GM23338 (cell line): Measurements from ENCODE around the gene UBAP1L. TPM values are rescaled to one million over a fixed set of nuclear protein-coding genes. Genes with fewer than 3 reads are reported as not detected.

Experiments
- ATAC-seq: fragments of 200-7000 bp; cut with Tn5 transposase; 3 replicates; pipeline ENCODE4 v1.9.1; 2020
- DNase-seq: peaks from one replicate; pipeline ENCODE4 v3.0.0-alpha.2; 2015; ENCODE audit warnings: low spot score
- H2AFZ ChIP-seq: fragments of 200-600 bp; sonication (generic); 2 replicates; pipeline ENCODE4 v1.8.0; 2016; ENCODE audit warnings: antibody characterized with exemption, mild to moderate bottlenecking, moderate library complexity
- H3F3A ChIP-seq: fragments of 200-600 bp; sonication (generic); replicated peaks from 2 replicates; pipeline ENCODE4 v1.8.0; 2017; ENCODE audit warnings: antibody characterized with exemption, mixed run types, low read depth
- H3K27ac ChIP-seq: fragments of 200-600 bp; sonication (generic); 2 replicates; pipeline ENCODE4 v1.6.1; 2016; ENCODE audit warnings: low read depth
- H3K27me3 ChIP-seq: fragments of 200-600 bp; sonication (generic); 2 replicates; pipeline ENCODE4 v1.8.0; 2016; ENCODE audit warnings: mild to moderate bottlenecking, mixed run types, moderate library complexity; ENCODE audit not compliant: insufficient read depth
- H3K36me3 ChIP-seq: fragments of 200-600 bp; sonication (generic); 2 replicates; pipeline ENCODE4 v1.8.0; 2016; ENCODE audit warnings: mild to moderate bottlenecking; ENCODE audit not compliant: insufficient read depth
- H3K4me1 ChIP-seq: fragments of 200-600 bp; sonication (generic); 2 replicates; pipeline ENCODE4 v1.8.0; 2016; ENCODE audit warnings: mild to moderate bottlenecking, moderate library complexity; ENCODE audit not compliant: insufficient read depth
- H3K4me2 ChIP-seq: fragments of 200-600 bp; sonication (generic); 2 replicates; pipeline ENCODE4 v1.7.1; 2017; ENCODE audit warnings: mixed run types
- H3K4me3 ChIP-seq: fragments of 200-600 bp; sonication (generic); 2 replicates; pipeline ENCODE4 v1.6.1; 2016; ENCODE audit warnings: mixed run types
- H3K79me2 ChIP-seq: fragments of 200-600 bp; sonication (generic); replicated peaks from 2 replicates; pipeline ENCODE4 v1.8.0; 2017; ENCODE audit warnings: mild to moderate bottlenecking; ENCODE audit not compliant: insufficient read depth
- H3K9me2 ChIP-seq: fragments of 200-600 bp; sonication (generic); 2 replicates; pipeline ENCODE4 v1.8.0; 2017; ENCODE audit not compliant: insufficient read depth
- H4K20me1 ChIP-seq: fragments of 200-600 bp; sonication (generic); replicated peaks from 2 replicates; pipeline ENCODE4 v1.8.0; 2017; ENCODE audit warnings: mild to moderate bottlenecking; ENCODE audit not compliant: insufficient read depth
- H3K27ac Mint-ChIP-seq: 2 replicates; pipeline ENCODE4 v1.8.0; 2020; ENCODE audit warnings: inconsistent platforms, mild to moderate bottlenecking, moderate library complexity, mixed read lengths
- H3K27me3 Mint-ChIP-seq: 3 replicates; pipeline ENCODE4 v1.8.0; 2022; ENCODE audit warnings: low read depth, mild to moderate bottlenecking, moderate library complexity, mixed read lengths, inconsistent platforms; ENCODE audit not compliant: insufficient read depth, poor library complexity
- H3K36me3 Mint-ChIP-seq: 3 replicates; pipeline ENCODE4 v1.8.0; 2021; ENCODE audit warnings: low read depth, mild to moderate bottlenecking, inconsistent platforms, moderate library complexity, mixed read lengths
- H3K4me1 Mint-ChIP-seq: 3 replicates; pipeline ENCODE4 v1.8.0; 2020; ENCODE audit warnings: mild to moderate bottlenecking, inconsistent platforms, mixed read lengths
- H3K4me3 Mint-ChIP-seq: 3 replicates; pipeline ENCODE4 v1.8.0; 2021; ENCODE audit warnings: moderate library complexity, mild to moderate bottlenecking, inconsistent platforms, mixed read lengths
- H3K9me3 Mint-ChIP-seq: 3 replicates; pipeline ENCODE4 v1.8.0; 2020; ENCODE audit warnings: moderate library complexity, mild to moderate bottlenecking, inconsistent platforms, mixed read lengths
- CREB1 ChIP-seq: fragments of 250-450 bp; sonication (Bioruptor Pico); IDR thresholded peaks from 2 replicates; pipeline ENCODE4 v1.5.0; 2020; ENCODE audit warnings: low read depth, mild to moderate bottlenecking, moderate library complexity
- EZH2 ChIP-seq: fragments of 200-600 bp; sonication (generic); IDR thresholded peaks from one replicate; pipeline ENCODE4 v1.8.0; 2017; ENCODE audit warnings: antibody characterized with exemption, mild to moderate bottlenecking, low read depth; ENCODE audit not compliant: unreplicated experiment
- EZH2phosphoT487 ChIP-seq: fragments of 200-600 bp; sonication (generic); IDR thresholded peaks from one replicate; pipeline ENCODE4 v1.8.1; 2018; ENCODE audit warnings: antibody characterized with exemption; ENCODE audit not compliant: unreplicated experiment
- JUNB ChIP-seq: IDR thresholded peaks from one replicate; pipeline ENCODE4 v1.6.1; 2016; ENCODE audit warnings: antibody characterized with exemption; ENCODE audit not compliant: unreplicated experiment
- NANOG ChIP-seq: IDR thresholded peaks from 2 replicates; pipeline ENCODE4 v1.6.1; 2016; ENCODE audit warnings: antibody characterized with exemption, borderline replicate concordance
- POLR2AphosphoS5 ChIP-seq: IDR thresholded peaks from 2 replicates; pipeline ENCODE4 v1.6.1; 2016; ENCODE audit warnings: antibody characterized with exemption, low read depth
- STAT1 ChIP-seq: IDR thresholded peaks from one replicate; pipeline ENCODE4 v1.6.1; 2016; ENCODE audit warnings: antibody characterized with exemption; ENCODE audit not compliant: unreplicated experiment
- ZNF114 ChIP-seq: fragments of 250-450 bp; sonication (Bioruptor Pico); IDR thresholded peaks from 2 replicates; pipeline ENCODE4 v1.5.0; 2020; ENCODE audit warnings: mild to moderate bottlenecking, moderate library complexity
- ZNF331 ChIP-seq: fragments of 250-450 bp; sonication (Bioruptor Pico); IDR thresholded peaks from 2 replicates; pipeline ENCODE4 v1.5.0; 2020; ENCODE audit warnings: low read depth, mild to moderate bottlenecking, moderate library complexity
- polyA plus RNA-seq: library from polyadenylated mRNA; unstranded; fragments of >200 nt; fragmentation: Nextera tagmentation; extraction: Ambion mirVana; gene quantifications from 2 replicates; pipeline ENCODE4 v1.2.1, GENCODE V29; 2016
- total RNA-seq: library from RNA; depleted of rRNA; stranded (reverse); fragments of >200 nt; shearing (Covaris generic); gene quantifications from 2 replicates; pipeline ENCODE4 v1.2.3, GENCODE V29; 2014
- TF ChIP-seq, protein P1 (sequence below): IDR thresholded peaks from 2 replicates; pipeline ENCODE4 v1.6.1; 2016; ENCODE audit warnings: antibody characterized with exemption
- TF ChIP-seq, protein P2 (sequence below): fragments of 250-450 bp; sonication (Bioruptor Pico); IDR thresholded peaks from 2 replicates; pipeline ENCODE4 v1.5.0; 2020; ENCODE audit warnings: mild to moderate bottlenecking, moderate library complexity
- TF ChIP-seq, protein P3 (sequence below): IDR thresholded peaks from one replicate; pipeline ENCODE4 v1.6.1; 2018; ENCODE audit warnings: antibody characterized with exemption; ENCODE audit not compliant: unreplicated experiment
- TF ChIP-seq, protein P4 (sequence below), 2 experiments: fragments of 200-600 bp in 1 of 2; sonication (generic) in 1 of 2; conservative IDR thresholded peaks; 2 replicates each; pipeline versions ENCODE4 v1.5.1 to v1.6.1; 2016 to 2017; ENCODE audit warnings: antibody characterized with exemption in 2 of 2, low read depth in 2 of 2, mild to moderate bottlenecking in 2 of 2, moderate library complexity in 1 of 2

The UBAP1L gene
- total and polyA plus RNA-seq, 2 experiments from 2014 or later: 0.53 to 1.5 TPM

DNA sequence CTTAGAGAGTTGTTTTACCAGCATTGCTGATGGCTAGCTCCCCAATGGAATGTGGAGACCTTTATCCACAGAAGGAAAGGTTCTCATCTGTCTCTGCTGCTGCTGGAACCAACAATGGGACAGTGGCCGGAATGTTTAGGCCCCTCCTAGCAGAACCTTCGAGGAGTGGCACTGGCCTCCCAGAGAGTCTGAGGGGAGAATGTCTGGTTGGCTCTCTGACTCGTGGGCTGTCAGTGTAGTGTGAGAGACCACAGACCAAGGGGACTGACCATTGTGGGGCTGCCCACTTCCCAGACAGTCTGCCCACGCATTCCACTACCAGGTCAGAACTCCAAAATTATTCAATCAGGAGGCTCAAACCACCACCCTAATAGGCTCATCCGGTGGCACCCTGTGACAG is 52.3 kb downstream of the UBAP1L start:
- no peak overlapping the region for H3K4me3 Mint-ChIP-seq
- H3K4me1 Mint-ChIP-seq: peaks cover 15% of the 10 kb centered on the region
- no peak overlapping the region for H2AFZ ChIP-seq
- peaks cover 11% of the 10 kb centered on the region for H3K27me3 Mint-ChIP-seq
- no peak for DNase-seq
- H3K9me2 ChIP-seq: no peaks in the 10 kb centered on the region
- H3K27ac ChIP-seq: no peak overlapping the region
- H3K79me2 ChIP-seq: no peaks in the 10 kb centered on the region
- H3K9me3 Mint-ChIP-seq: no peaks in the 10 kb centered on the region
- H3K4me1 ChIP-seq: peaks cover 20% of the 10 kb centered on the region
- no peak for ATAC-seq
- no peaks in the 10 kb centered on the region for H3F3A ChIP-seq
- H3K4me3 ChIP-seq: no peak overlapping the region
- no peaks in the 10 kb centered on the region for H3K36me3 Mint-ChIP-seq
- H4K20me1 ChIP-seq: 0 out of 2 replicates have a peak, but pooled peaks cover 3% of the 10 kb centered on the region
- TF ChIP-seq NANOG: no peak
- no peak for TF ChIP-seq POLR2AphosphoS5
- TF ChIP-seq, protein P1, sequence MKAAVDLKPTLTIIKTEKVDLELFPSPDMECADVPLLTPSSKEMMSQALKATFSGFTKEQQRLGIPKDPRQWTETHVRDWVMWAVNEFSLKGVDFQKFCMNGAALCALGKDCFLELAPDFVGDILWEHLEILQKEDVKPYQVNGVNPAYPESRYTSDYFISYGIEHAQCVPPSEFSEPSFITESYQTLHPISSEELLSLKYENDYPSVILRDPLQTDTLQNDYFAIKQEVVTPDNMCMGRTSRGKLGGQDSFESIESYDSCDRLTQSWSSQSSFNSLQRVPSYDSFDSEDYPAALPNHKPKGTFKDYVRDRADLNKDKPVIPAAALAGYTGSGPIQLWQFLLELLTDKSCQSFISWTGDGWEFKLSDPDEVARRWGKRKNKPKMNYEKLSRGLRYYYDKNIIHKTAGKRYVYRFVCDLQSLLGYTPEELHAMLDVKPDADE: no peak
- no peak for TF ChIP-seq STAT1
- no peak for TF ChIP-seq ZNF331 (CRISPR knock-in tag)
- TF ChIP-seq, protein P2, sequence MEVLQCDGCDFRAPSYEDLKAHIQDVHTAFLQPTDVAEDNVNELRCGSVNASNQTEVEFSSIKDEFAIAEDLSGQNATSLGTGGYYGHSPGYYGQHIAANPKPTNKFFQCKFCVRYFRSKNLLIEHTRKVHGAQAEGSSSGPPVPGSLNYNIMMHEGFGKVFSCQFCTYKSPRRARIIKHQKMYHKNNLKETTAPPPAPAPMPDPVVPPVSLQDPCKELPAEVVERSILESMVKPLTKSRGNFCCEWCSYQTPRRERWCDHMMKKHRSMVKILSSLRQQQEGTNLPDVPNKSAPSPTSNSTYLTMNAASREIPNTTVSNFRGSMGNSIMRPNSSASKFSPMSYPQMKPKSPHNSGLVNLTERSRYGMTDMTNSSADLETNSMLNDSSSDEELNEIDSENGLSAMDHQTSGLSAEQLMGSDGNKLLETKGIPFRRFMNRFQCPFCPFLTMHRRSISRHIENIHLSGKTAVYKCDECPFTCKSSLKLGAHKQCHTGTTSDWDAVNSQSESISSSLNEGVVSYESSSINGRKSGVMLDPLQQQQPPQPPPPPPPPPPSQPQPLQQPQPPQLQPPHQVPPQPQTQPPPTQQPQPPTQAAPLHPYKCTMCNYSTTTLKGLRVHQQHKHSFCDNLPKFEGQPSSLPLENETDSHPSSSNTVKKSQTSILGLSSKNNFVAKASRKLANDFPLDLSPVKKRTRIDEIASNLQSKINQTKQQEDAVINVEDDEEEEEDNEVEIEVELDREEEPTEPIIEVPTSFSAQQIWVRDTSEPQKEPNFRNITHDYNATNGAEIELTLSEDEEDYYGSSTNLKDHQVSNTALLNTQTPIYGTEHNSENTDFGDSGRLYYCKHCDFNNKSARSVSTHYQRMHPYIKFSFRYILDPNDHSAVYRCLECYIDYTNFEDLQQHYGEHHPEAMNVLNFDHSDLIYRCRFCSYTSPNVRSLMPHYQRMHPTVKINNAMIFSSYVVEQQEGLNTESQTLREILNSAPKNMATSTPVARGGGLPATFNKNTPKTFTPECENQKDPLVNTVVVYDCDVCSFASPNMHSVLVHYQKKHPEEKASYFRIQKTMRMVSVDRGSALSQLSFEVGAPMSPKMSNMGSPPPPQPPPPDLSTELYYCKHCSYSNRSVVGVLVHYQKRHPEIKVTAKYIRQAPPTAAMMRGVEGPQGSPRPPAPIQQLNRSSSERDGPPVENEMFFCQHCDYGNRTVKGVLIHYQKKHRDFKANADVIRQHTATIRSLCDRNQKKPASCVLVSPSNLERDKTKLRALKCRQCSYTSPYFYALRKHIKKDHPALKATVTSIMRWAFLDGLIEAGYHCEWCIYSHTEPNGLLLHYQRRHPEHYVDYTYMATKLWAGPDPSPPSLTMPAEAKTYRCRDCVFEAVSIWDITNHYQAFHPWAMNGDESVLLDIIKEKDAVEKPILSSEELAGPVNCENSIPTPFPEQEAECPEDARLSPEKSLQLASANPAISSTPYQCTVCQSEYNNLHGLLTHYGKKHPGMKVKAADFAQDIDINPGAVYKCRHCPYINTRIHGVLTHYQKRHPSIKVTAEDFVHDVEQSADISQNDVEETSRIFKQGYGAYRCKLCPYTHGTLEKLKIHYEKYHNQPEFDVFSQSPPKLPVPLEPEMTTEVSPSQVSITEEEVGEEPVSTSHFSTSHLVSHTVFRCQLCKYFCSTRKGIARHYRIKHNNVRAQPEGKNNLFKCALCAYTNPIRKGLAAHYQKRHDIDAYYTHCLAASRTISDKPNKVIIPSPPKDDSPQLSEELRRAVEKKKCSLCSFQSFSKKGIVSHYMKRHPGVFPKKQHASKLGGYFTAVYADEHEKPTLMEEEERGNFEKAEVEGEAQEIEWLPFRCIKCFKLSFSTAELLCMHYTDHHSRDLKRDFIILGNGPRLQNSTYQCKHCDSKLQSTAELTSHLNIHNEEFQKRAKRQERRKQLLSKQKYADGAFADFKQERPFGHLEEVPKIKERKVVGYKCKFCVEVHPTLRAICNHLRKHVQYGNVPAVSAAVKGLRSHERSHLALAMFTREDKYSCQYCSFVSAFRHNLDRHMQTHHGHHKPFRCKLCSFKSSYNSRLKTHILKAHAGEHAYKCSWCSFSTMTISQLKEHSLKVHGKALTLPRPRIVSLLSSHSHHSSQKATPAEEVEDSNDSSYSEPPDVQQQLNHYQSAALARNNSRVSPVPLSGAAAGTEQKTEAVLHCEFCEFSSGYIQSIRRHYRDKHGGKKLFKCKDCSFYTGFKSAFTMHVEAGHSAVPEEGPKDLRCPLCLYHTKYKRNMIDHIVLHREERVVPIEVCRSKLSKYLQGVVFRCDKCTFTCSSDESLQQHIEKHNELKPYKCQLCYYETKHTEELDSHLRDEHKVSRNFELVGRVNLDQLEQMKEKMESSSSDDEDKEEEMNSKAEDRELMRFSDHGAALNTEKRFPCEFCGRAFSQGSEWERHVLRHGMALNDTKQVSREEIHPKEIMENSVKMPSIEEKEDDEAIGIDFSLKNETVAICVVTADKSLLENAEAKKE (CRISPR knock-in tag): no peak
- TF ChIP-seq EZH2: no peak
- TF ChIP-seq EZH2phosphoT487: no peak
- no peak for TF ChIP-seq JUNB
- TF ChIP-seq CREB1 (CRISPR knock-in tag): no peak
- TF ChIP-seq, protein P3, sequence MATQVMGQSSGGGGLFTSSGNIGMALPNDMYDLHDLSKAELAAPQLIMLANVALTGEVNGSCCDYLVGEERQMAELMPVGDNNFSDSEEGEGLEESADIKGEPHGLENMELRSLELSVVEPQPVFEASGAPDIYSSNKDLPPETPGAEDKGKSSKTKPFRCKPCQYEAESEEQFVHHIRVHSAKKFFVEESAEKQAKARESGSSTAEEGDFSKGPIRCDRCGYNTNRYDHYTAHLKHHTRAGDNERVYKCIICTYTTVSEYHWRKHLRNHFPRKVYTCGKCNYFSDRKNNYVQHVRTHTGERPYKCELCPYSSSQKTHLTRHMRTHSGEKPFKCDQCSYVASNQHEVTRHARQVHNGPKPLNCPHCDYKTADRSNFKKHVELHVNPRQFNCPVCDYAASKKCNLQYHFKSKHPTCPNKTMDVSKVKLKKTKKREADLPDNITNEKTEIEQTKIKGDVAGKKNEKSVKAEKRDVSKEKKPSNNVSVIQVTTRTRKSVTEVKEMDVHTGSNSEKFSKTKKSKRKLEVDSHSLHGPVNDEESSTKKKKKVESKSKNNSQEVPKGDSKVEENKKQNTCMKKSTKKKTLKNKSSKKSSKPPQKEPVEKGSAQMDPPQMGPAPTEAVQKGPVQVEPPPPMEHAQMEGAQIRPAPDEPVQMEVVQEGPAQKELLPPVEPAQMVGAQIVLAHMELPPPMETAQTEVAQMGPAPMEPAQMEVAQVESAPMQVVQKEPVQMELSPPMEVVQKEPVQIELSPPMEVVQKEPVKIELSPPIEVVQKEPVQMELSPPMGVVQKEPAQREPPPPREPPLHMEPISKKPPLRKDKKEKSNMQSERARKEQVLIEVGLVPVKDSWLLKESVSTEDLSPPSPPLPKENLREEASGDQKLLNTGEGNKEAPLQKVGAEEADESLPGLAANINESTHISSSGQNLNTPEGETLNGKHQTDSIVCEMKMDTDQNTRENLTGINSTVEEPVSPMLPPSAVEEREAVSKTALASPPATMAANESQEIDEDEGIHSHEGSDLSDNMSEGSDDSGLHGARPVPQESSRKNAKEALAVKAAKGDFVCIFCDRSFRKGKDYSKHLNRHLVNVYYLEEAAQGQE: no peak
- TF ChIP-seq ZNF114 (CRISPR knock-in tag): no peak
- TF ChIP-seq, protein P4, sequence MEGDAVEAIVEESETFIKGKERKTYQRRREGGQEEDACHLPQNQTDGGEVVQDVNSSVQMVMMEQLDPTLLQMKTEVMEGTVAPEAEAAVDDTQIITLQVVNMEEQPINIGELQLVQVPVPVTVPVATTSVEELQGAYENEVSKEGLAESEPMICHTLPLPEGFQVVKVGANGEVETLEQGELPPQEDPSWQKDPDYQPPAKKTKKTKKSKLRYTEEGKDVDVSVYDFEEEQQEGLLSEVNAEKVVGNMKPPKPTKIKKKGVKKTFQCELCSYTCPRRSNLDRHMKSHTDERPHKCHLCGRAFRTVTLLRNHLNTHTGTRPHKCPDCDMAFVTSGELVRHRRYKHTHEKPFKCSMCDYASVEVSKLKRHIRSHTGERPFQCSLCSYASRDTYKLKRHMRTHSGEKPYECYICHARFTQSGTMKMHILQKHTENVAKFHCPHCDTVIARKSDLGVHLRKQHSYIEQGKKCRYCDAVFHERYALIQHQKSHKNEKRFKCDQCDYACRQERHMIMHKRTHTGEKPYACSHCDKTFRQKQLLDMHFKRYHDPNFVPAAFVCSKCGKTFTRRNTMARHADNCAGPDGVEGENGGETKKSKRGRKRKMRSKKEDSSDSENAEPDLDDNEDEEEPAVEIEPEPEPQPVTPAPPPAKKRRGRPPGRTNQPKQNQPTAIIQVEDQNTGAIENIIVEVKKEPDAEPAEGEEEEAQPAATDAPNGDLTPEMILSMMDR (conservative IDR thresholded peaks at IDR 0.05; ENCODE audit: low read depth in 2 of 2): no peak
- no peaks in the 10 kb centered on the region for H3K36me3 ChIP-seq
- H3K4me2 ChIP-seq: no peak overlapping the region
- no peak overlapping the region for H3K27ac Mint-ChIP-seq
- H3K27me3 ChIP-seq: peaks cover 11% of the 10 kb centered on the region
